Measurements from ENCODE around the gene HTT. TPM values are rescaled to one million over a fixed set of nuclear protein-coding genes. Genes with fewer than 3 reads are reported as not detected.
A peak's percentile ranks its signal among the peaks of the same experiment; 100 is the strongest.

HTT gene
- total and polyA plus RNA-seq, 9 of the 15 experiments (the other 6 are each of a cell fraction or from before 2014, with no cell fraction given): 0.66 to 31.6 (median 14.7) TPM

DNA sequence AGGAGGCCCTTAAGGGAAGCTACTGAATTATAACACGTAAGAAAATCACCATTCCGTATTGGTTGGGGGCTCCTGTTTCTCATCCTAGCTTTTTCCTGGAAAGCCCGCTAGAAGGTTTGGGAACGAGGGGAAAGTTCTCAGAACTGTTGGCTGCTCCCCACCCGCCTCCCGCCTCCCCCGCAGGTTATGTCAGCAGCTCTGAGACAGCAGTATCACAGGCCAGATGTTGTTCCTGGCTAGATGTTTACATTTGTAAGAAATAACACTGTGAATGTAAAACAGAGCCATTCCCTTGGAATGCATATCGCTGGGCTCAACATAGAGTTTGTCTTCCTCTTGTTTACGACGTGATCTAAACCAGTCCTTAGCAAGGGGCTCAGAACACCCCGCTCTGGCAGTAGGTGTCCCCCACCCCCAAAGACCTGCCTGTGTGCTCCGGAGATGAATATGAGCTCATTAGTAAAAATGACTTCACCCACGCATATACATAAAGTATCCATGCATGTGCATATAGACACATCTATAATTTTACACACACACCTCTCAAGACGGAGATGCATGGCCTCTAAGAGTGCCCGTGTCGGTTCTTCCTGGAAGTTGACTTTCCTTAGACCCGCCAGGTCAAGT is 167.5 kb downstream of the HTT start (continued):
- TF ChIP-seq, protein P1, sequence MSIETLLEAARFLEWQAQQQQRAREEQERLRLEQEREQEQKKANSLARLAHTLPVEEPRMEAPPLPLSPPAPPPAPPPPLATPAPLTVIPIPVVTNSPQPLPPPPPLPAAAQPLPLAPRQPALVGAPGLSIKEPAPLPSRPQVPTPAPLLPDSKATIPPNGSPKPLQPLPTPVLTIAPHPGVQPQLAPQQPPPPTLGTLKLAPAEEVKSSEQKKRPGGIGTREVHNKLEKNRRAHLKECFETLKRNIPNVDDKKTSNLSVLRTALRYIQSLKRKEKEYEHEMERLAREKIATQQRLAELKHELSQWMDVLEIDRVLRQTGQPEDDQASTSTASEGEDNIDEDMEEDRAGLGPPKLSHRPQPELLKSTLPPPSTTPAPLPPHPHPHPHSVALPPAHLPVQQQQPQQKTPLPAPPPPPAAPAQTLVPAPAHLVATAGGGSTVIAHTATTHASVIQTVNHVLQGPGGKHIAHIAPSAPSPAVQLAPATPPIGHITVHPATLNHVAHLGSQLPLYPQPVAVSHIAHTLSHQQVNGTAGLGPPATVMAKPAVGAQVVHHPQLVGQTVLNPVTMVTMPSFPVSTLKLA (conservative IDR thresholded peaks at IDR 0.05): peak in 1 of 2 experiments; percentile 67; a peak in 3 of 4 replicates
- TF ChIP-seq CHD2 (IDR thresholded peaks at IDR 0.05; ENCODE audit: low read depth, low read length) (no peak), TAL1 (IDR thresholded peaks at IDR 0.05) (peak; percentile 41), CREM (IDR thresholded peaks at IDR 0.05; ENCODE audit: low read depth) (peak; percentile 52; the same call in 1 of the 2 replicates), TEAD4 (IDR thresholded peaks at IDR 0.05; ENCODE audit: low read length) (peak; percentile 49; the same call in 1 of the 2 replicates), TEAD4 (CRISPR knock-in tag; IDR thresholded peaks at IDR 0.05; ENCODE audit: borderline replicate concordance) (no peak), SP1 (CRISPR knock-in tag; IDR thresholded peaks at IDR 0.05) (0 out of 2 replicates have a peak, but pooled peaks have one; percentile 20), STAT5A (IDR thresholded peaks at IDR 0.05; ENCODE audit: borderline replicate concordance, low read length) (peak; percentile 34), LEF1 (IDR thresholded peaks at IDR 0.05) (peak; percentile 54; the same call in 1 of the 2 replicates), ZNF217 (CRISPR knock-in tag; IDR thresholded peaks at IDR 0.05) (no peak), FOXK2 (conservative IDR thresholded peaks at IDR 0.05 in 1 of 2, IDR thresholded peaks at IDR 0.05 in 1 of 2; ENCODE audit: low read depth in 2 of 2) (peak; percentile 96 to 98), MAFG (tag; conservative IDR thresholded peaks at IDR 0.05) (no peak), TCF3 (CRISPR knock-in tag; IDR thresholded peaks at IDR 0.05) (peak; percentile 68), SRF (CRISPR knock-in tag; IDR thresholded peaks at IDR 0.05) (no peak), TEAD1 (CRISPR knock-in tag; IDR thresholded peaks at IDR 0.05) (0 out of 4 replicates have a peak, but pooled peaks of 1 of the 2 experiments have one; percentile 45), SOX6 (IDR thresholded peaks at IDR 0.05) (peak; percentile 60), EP300 (IDR thresholded peaks at IDR 0.05; ENCODE audit: low read length) (peak; percentile 58)
- TF ChIP-seq, protein P2, sequence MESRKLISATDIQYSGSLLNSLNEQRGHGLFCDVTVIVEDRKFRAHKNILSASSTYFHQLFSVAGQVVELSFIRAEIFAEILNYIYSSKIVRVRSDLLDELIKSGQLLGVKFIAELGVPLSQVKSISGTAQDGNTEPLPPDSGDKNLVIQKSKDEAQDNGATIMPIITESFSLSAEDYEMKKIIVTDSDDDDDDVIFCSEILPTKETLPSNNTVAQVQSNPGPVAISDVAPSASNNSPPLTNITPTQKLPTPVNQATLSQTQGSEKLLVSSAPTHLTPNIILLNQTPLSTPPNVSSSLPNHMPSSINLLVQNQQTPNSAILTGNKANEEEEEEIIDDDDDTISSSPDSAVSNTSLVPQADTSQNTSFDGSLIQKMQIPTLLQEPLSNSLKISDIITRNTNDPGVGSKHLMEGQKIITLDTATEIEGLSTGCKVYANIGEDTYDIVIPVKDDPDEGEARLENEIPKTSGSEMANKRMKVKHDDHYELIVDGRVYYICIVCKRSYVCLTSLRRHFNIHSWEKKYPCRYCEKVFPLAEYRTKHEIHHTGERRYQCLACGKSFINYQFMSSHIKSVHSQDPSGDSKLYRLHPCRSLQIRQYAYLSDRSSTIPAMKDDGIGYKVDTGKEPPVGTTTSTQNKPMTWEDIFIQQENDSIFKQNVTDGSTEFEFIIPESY (CRISPR knock-in tag; IDR thresholded peaks at IDR 0.05): no peak
- TF ChIP-seq, protein P3, sequence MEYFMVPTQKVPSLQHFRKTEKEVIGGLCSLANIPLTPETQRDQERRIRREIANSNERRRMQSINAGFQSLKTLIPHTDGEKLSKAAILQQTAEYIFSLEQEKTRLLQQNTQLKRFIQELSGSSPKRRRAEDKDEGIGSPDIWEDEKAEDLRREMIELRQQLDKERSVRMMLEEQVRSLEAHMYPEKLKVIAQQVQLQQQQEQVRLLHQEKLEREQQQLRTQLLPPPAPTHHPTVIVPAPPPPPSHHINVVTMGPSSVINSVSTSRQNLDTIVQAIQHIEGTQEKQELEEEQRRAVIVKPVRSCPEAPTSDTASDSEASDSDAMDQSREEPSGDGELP (CRISPR knock-in tag; IDR thresholded peaks at IDR 0.05; ENCODE audit: borderline replicate concordance): peak; percentile 35; the same call in 1 of the 2 replicates
- TF ChIP-seq, protein P4, sequence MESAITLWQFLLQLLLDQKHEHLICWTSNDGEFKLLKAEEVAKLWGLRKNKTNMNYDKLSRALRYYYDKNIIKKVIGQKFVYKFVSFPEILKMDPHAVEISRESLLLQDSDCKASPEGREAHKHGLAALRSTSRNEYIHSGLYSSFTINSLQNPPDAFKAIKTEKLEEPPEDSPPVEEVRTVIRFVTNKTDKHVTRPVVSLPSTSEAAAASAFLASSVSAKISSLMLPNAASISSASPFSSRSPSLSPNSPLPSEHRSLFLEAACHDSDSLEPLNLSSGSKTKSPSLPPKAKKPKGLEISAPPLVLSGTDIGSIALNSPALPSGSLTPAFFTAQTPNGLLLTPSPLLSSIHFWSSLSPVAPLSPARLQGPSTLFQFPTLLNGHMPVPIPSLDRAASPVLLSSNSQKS (CRISPR knock-in tag; IDR thresholded peaks at IDR 0.05): no peak
